ENCODE results near the gene TMEM156. TPM values are rescaled to one million over a fixed set of nuclear protein-coding genes. Genes with fewer than 3 reads are reported as not detected.

The TMEM156 gene
- total and polyA plus RNA-seq, 10 donors: 10.5 to 76.1 (median 17.0) TPM

- Histone ChIP-seq H3K4me3 (no peak overlapping the region), H3K27me3 (replicated peaks in 1 of 7) (no peaks in the 10 kb centered on the region), H3K27ac (no peak overlapping the region), H3K36me3 (peaks cover 0 to 64% (median 8%) of the 10 kb centered on the region in 6 donors), H3K9me3 (no peaks in the 10 kb centered on the region), H3K4me1 (peaks cover 0 to 18% (median 3%) of the 10 kb centered on the region in 6 donors)
- no peak for DNase-seq
- intact Hi-C loops (cut with DNase I; ENCODE audit: low total_unique reads): no loop called here
- TF ChIP-seq, protein P1, sequence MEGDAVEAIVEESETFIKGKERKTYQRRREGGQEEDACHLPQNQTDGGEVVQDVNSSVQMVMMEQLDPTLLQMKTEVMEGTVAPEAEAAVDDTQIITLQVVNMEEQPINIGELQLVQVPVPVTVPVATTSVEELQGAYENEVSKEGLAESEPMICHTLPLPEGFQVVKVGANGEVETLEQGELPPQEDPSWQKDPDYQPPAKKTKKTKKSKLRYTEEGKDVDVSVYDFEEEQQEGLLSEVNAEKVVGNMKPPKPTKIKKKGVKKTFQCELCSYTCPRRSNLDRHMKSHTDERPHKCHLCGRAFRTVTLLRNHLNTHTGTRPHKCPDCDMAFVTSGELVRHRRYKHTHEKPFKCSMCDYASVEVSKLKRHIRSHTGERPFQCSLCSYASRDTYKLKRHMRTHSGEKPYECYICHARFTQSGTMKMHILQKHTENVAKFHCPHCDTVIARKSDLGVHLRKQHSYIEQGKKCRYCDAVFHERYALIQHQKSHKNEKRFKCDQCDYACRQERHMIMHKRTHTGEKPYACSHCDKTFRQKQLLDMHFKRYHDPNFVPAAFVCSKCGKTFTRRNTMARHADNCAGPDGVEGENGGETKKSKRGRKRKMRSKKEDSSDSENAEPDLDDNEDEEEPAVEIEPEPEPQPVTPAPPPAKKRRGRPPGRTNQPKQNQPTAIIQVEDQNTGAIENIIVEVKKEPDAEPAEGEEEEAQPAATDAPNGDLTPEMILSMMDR (IDR thresholded peaks at IDR 0.05 in 8 of 11, conservative IDR thresholded peaks at IDR 0.05 in 3 of 11): no peak
- TF ChIP-seq POLR2AphosphoS5 (IDR thresholded peaks at IDR 0.05): no peak
- TF ChIP-seq POLR2A (IDR thresholded peaks at IDR 0.05): no peak
- 42 to 81% (median 69%) methylated on average over 2 of the region's 2 CpGs for WGBS, 5 donors
These were observed 108.5 kb downstream of the TMEM156 start for GRCh38 chr4:38923746-38924145.

DNA sequence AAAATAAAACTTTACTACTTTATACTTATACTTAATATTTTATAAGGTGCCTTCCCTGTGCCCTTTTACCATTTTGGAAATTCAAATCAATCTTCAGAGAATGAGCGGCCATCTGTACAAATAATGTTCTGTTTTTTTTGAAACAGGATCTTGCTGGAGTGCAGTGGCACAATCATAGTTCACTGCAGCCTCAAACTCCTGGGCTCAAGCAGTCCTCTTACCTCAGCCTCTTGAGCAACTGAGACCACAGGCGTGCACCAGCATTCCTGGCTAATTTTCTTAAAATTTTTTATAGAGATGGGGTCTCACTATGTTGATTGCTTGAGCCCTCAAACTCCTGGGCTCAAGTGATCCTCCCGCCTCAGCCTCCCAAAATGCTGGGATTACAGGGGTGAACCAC, 111.1 kb downstream of the TMEM156 start:
- Histone ChIP-seq H3K4me3 (no peak overlapping the region), H3K27me3 (replicated peaks in 1 of 7) (no peaks in the 10 kb centered on the region), H3K9me3 (no peaks in the 10 kb centered on the region), H3K4me1 (peaks cover 0 to 18% (median 3%) of the 10 kb centered on the region in 6 donors), H3K27ac (no peak overlapping the region), H3K36me3 (peaks cover 0 to 67% (median 2%) of the 10 kb centered on the region in 6 donors)
- TF ChIP-seq, protein P1 (IDR thresholded peaks at IDR 0.05 in 8 of 11, conservative IDR thresholded peaks at IDR 0.05 in 3 of 11): no peak
- TF ChIP-seq POLR2A (IDR thresholded peaks at IDR 0.05) (no peak), POLR2AphosphoS5 (IDR thresholded peaks at IDR 0.05) (no peak)
- no peak for DNase-seq
- 69 to 88% (median 81%) methylated on average over 3 of the region's 3 CpGs for WGBS, 5 donors
- intact Hi-C loops (cut with DNase I; ENCODE audit: low total_unique reads): no loop called here

- Histone ChIP-seq H3K27ac (no peak overlapping the region), H3K4me1 (peaks cover 0 to 18% (median 3%) of the 10 kb centered on the region in 6 donors), H3K27me3 (replicated peaks in 1 of 7) (no peaks in the 10 kb centered on the region), H3K36me3 (peaks cover 0 to 68% (median 2%) of the 10 kb centered on the region in 6 donors), H3K9me3 (no peaks in the 10 kb centered on the region), H3K4me3 (no peak overlapping the region)
- TF ChIP-seq, protein P1 (IDR thresholded peaks at IDR 0.05 in 8 of 11, conservative IDR thresholded peaks at IDR 0.05 in 3 of 11): no peak
- TF ChIP-seq POLR2AphosphoS5 (IDR thresholded peaks at IDR 0.05): no peak
- no peak for TF ChIP-seq POLR2A (IDR thresholded peaks at IDR 0.05)
- DNase-seq: no peak
- 37 to 44% (median 41%) methylated on average over 6 of the region's 6 CpGs for WGBS, 5 donors
- intact Hi-C loops (cut with DNase I; ENCODE audit: low total_unique reads): no loop called here
These were observed 111.5 kb downstream of the TMEM156 start for GRCh38 chr4:38920677-38921076.

GRCh38 chr4:38920186-38920585, 112.0 kb downstream of the TMEM156 start:
- intact Hi-C loops (cut with DNase I; ENCODE audit: low total_unique reads): no loop called here
- Histone ChIP-seq H3K27ac (no peak overlapping the region), H3K36me3 (peaks cover 0 to 73% (median 3%) of the 10 kb centered on the region in 6 donors), H3K9me3 (no peaks in the 10 kb centered on the region), H3K4me1 (peaks cover 0 to 18% (median 3%) of the 10 kb centered on the region in 6 donors), H3K27me3 (replicated peaks in 1 of 7) (no peaks in the 10 kb centered on the region), H3K4me3 (no peak overlapping the region)
- 90 to 94% (median 93%) methylated on average over 2 of the region's 2 CpGs for WGBS, 5 donors
- TF ChIP-seq, protein P1 (IDR thresholded peaks at IDR 0.05 in 8 of 11, conservative IDR thresholded peaks at IDR 0.05 in 3 of 11): no peak
- TF ChIP-seq POLR2AphosphoS5 (IDR thresholded peaks at IDR 0.05) (no peak), POLR2A (IDR thresholded peaks at IDR 0.05) (no peak)
- no peak for DNase-seq

Measured in spleen (tissue), 11 donors.